GM12801 (cell line): ENCODE measurements around the gene NDRG4.

Source experiments
- TF ChIP-seq, protein P1 (sequence below): IDR thresholded peaks from one replicate; pipeline ENCODE4 v1.5.1; 2011; ENCODE audit warnings: control low read depth; ENCODE audit not compliant: insufficient read length; ENCODE audit errors: extremely low read depth

Gene NDRG4

DNA sequence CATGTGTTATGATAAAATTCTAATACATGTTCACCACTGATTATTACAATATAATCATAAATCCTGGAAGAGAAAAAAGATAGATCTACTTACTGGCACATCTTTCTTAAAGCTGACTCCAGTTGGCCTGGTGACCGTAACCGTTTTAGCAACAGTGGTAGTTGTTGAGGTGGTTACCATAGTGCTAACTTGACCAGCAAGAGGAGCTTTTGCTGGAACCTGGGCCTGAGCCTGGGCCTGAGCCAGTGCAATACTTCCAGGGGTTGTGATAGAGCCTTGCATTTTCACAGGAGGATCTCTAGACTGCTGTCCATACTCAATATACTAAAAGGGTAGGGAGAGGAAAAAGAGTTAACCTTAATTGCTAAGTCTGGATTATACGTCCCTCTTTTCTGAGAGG lies 51.6 kb downstream of the NDRG4 start:
- TF ChIP-seq, protein P1, sequence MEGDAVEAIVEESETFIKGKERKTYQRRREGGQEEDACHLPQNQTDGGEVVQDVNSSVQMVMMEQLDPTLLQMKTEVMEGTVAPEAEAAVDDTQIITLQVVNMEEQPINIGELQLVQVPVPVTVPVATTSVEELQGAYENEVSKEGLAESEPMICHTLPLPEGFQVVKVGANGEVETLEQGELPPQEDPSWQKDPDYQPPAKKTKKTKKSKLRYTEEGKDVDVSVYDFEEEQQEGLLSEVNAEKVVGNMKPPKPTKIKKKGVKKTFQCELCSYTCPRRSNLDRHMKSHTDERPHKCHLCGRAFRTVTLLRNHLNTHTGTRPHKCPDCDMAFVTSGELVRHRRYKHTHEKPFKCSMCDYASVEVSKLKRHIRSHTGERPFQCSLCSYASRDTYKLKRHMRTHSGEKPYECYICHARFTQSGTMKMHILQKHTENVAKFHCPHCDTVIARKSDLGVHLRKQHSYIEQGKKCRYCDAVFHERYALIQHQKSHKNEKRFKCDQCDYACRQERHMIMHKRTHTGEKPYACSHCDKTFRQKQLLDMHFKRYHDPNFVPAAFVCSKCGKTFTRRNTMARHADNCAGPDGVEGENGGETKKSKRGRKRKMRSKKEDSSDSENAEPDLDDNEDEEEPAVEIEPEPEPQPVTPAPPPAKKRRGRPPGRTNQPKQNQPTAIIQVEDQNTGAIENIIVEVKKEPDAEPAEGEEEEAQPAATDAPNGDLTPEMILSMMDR = no peak

DNA sequence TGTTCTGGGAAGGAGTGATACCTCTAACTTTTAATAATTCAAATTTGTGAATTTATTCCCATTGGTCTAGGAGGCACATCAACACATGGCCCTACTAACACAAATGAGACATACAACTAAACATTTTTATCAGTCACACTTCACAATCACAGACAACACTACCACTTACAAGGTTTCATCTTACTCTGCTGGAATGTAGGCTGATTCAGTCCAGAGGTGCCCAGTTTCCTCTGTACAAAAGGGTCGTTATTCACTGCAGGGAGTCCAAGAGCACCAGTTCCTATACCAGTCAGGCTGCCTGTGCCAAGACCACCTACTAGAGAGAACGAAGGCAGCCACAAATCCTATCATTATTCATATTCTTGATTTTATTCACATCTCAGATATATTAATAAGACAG lies 56.7 kb downstream of the NDRG4 start:
- TF ChIP-seq, protein P1 = no peak
